Stimulated activated CD8-positive, alpha-beta memory T cell treated with anti-CD3 and anti-CD28 coated beads, Interleukin-4, amount 100 ng/mL, for 48 hours (primary cell): ENCODE measurements around the gene ABCC1.
"Not testable (repeated sequence)": the region's sequence is repeated elsewhere in the genome, so short reads cannot be mapped to it uniquely, and the experiment has no call there.

Source experiments
- DNase-seq: peaks from one replicate; pipeline ENCODE4 v3.0.0-alpha.2; 2020

The ABCC1 gene

GRCh38 chr16:16092925-16093627 is 143.7 kb downstream of the ABCC1 start:
- no peak for DNase-seq

DNA sequence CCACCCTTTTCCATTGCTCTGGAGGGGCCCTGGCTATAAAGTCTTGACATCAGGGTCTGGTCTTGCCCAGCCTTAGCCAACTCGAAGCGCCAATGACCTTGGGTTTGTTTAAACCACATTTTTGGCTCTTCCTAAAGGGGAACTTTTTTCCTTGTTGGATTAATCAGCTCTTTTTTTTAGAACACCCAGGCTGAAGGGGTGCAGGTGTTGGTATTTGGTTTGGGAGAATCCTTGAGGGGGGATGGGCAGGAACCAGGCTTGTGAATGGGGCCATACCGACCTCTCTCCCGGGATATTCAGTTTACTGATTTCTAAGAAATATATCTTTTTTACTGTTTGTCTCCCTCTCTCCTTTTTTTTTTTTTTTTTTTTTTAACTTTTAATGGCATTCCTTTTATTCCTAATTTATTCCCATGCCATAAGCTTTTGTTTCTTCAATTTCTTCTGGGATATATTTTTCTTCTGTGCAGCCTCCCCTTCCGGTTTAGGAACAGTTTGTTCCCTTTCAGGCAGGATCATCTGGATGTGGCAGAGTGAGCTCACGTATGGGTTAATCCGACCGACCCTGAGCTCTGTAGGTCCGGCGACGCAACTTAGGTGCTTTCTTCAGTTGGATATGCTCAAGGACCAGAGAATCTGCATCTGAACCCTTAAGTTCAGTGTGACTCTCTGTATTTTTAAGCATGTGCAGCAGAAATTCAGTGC is 144.4 kb downstream of the ABCC1 start:
- DNase-seq = no peak

DNA sequence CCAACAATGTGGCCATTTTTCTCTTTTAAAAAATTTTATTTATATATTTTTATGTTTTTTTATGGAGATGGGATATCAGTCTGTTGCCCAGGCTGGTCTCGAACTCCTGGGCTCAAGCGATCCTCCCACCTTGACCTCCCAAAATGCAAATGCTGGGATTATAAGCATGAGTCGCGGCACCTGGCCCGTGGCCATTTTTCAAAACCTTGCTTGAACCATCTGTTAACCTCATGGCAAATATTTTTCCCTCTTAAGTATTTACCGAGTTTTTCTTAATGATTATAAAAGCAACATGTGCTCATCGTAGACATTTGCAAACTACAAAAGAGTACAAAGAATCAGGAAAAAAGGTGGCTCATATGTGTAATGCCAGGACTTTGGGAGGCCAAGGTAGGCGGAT is 146.2 kb downstream of the ABCC1 start:
- DNase-seq = no peak

- no peak for DNase-seq
Measured at GRCh38 chr16:16096121-16096857, 146.9 kb downstream of the ABCC1 start.

DNA sequence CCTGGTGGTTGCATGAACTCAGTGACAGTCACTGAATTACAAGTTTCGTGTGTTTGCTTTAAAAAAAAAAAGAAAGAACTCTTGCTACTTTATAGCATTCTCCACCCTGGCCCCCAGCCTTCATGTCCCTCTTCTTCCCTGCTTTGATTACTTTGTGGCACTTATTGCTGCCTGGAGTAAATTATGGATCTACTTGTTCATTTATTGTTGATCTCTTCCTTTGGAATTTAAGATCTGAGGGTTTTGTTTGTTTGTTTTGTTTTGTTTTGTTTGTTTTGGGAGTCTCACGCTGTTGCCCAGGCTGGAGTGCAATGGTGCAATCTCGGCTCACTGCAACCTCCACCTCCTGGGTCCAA is 147.4 kb downstream of the ABCC1 start:
- DNase-seq = no peak

DNA sequence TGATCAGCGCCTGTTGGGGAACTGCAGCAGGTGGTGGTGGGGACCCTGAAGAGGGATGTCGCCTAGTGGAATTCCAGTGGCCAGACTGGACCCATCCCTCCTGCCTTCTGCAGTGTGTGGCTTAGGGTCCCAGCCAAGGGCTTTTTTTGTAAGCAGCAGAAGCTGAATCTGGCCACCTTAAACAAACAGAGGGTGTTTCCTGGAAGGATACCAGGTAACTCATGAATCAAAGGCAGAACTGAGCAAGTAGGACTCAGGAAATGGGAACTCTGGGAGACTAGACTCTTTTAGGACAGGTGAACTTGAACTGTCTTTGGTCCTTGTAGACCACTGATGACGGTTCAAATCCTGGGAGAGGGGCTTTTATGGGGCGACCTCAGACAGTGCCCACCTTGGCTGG is 149.9 kb downstream of the ABCC1 start:
- DNase-seq = no peak

GRCh38 chr16:16100631-16101030 is 151.2 kb downstream of the ABCC1 start:
- DNase-seq = no peak

DNA sequence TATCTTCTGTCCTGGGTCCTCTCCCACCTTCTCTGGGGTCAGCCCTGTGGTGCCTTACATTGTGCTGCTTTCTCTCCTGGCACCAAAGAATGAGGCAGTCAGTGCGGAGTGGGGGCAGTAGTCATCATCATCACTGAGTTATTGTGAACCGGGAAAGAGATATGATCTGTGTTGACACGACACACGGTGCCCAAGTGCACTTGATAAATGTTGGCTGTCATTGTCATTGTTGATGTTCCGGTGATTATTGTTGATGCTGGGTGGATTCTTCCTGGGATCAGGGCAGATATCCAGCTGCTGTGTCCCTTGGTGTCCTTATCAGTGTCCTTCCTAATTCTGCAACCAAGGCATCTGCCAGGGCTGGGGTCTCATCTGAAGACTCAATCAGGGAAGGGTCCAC is 152.2 kb downstream of the ABCC1 start:
- no peak for DNase-seq

DNA sequence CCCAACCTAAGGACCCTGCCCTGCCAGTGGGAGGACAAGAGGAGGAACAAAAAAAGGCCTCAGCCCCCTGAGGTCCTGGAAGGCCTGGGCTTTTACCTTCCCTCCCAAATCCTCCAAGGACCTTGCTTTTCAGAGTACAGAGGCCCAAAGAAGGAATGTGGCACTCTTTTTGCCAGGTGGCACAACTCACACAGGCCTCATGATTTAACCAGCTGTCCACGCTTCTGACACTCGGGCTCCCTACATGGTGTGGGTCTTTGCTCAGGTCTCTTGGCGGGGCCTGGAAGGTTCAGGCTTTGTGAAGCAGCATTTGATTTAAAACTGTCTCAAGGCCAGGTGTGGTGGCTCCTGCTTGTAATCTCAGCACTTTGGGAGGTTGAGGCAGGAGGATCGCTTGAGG is 153.3 kb downstream of the ABCC1 start:
- no peak for DNase-seq

DNA sequence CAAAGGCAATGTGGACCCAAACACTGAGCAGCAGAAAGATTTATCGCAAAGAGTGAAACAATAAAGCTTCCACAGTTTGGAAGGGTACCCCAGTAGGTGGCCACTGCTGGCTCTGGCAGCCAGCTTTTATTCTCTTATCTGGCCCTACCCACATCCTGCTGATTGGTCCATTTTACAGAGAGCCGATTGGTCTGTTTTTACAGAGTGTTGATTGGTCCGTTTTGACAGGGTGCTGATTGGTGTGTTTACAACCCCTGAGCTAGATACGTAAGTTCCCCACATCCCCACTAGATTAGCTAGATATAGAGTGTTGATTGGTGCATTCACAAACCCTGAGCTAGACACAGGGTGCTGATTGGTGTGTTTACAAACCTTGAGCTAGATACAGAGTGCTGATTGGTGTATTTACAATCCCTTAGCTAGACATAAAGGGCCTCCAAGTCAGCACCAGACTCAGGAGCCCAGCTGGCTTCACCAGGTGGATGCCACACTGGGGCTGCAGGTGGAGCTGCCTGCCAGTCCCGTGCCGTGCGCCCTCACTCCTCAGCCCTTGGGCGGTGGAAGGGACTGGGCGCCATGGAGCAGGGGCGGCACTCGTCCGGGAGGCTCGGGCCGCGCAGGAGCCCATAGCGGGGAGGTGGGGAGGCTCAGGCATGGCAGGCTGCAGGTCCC is 154.9 kb downstream of the ABCC1 start:
- not testable (repeated sequence) for DNase-seq

DNA sequence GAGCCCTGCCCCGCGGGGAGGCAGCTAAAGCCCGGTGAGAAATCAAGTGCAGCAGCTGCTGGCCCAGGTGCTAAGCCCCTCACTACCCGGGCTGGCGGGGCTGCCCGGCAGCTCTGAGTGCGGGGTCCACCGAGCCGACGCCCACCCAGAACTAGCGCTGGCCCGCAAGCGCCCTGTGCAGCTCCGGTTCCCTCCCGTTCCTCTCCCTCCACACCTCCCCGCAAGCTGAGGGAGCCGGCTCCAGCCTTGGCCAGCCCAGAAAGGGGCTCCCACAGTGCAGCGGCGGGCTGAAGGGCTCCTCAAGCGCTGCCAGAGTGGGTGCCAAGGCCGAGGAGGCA is 155.4 kb downstream of the ABCC1 start:
- DNase-seq = not testable (repeated sequence)

DNA sequence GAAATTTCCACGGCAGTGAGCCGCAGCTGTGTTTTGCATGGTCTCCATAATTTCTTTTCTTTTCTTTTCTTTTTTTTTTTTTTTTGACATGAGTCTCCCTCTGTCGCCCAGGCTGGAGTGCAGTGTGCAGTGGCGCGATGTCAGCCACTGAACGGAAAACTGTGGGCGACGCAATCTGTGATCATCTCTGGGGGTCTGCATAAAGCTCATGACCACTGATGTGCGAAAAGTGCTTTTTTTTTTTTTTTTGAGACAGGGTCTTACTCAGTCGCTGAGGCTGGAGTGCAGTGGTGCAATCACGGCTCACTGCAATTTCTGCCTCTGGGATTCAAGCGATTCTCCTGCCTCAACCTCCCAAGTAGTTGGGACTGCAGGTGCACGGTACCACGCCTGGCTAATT is 156.2 kb downstream of the ABCC1 start:
- DNase-seq = no peak

DNA sequence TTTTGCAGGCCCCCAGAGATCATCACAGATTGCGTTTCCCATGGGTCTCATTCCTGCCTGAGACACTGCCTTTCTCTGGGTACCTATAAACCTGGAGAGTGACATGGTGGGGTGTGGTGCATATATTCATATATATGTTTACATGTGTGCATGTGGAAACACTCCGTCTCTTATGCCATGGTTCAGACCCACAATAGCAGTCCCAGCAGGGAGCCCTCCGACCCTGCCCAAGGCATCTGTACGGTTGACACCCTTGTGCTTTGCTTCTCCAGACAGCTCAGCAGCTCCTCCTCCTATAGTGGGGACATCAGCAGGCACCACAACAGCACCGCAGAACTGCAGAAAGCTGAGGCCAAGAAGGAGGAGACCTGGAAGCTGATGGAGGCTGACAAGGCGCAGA is 157.1 kb downstream of the ABCC1 start:
- DNase-seq = no peak

DNA sequence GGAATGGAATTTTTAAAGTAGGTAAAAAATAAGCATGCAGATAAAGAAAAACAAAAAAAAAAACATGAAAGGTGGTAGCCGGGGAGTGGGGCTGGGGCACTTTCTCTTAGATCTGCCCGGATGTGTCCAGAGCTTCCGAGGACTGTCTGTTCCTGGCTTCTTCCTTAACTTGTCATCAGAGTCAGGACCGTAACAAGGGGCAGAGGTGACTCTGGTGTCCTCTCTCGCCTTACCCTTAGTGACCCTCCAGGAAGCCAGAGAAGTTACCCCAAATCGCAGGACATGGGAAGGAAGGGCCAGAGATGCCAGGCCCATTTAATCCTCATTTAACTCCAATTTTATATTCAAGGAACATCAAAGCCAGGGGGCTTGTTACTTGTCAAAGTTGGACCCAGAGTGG is 158.4 kb downstream of the ABCC1 start:
- no peak for DNase-seq

DNA sequence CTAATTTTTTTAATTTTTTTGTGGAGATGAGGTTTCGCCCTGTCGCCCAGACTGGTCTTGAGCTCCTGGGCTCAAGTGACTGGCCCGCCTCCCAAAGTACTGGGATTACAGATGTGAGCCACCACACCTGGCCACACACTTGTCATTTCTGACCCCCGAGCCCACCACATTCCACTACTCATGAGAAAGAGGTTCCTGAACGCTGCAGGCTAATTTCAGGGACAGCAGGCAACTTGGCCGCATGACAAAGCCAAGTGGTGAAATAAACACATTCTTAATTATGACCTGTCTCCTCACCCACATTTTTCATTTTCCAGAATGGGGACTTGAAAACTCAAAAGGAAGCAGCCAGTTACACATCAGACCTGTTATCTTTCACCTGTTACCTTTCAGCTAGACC is 159.3 kb downstream of the ABCC1 start:
- DNase-seq = peak; percentile 28

GRCh38 chr16:16109453-16110110 is 160.2 kb downstream of the ABCC1 start:
- DNase-seq = no peak

DNA sequence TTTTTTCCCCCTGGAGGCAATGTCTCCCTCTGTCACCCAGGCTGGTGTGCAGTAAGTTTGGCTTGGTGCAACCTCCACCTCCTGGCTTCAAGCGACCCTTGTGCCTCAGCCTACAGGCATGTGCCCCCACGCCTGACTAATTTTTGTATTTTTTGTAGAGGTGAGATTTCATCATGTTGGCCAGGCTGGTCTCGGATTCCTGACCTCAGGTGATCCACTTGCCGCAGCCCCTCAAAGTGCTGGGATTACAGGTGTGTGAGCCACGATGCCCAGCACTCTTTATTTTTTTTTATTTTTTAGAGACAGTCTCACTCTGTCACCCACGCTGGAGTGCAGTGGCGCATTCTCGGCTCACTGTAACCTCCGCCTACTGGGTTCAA is 160.7 kb downstream of the ABCC1 start:
- no peak for DNase-seq

DNA sequence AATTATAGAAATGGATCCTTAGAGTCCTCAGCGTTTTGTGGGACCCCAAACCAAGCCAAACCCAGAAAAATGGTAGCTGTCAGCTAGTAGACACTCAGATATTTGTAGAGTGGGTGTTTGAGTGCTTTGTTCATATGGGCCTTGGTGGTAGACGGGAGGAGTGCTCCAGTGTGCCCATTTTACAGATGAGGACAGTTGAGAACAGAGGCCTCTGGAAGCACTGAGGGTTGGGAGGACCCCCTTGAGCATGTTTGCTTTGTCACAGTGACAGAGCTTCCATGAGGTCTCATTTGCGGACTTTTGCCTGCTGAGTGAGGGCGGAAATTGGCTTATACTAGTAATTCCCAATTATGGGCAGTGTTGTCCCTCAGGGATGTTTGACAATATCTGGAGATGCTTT is 162.2 kb downstream of the ABCC1 start:
- DNase-seq = no peak

DNA sequence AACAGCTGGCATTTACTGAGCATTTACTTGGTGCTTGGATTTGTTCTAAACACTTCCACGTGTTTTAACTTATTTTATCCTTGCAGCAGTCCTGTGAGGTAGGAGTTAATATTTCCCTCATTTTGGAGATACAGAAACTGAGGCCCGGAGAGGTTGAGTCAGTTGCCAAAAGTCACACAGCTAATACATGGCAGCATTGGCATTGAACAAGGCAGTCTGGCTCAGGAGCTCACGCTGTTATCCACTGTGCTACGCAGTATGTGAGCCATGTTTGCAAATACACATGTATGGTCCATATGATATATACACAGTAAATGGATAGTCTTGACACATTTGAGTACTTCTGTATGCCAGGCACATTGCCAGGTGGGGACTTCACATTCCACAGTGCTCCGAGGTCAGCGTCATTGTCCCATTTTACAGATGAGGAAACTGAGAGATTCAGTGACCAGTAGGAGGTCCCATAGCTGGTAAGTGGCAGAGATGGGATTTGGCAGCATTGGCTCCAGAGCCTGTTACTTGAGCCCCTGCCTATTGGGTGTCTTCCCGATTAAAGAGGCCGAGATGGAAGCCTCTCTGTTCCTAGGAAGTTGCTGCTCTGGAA is 163.1 kb downstream of the ABCC1 start:
- DNase-seq = no peak

DNA sequence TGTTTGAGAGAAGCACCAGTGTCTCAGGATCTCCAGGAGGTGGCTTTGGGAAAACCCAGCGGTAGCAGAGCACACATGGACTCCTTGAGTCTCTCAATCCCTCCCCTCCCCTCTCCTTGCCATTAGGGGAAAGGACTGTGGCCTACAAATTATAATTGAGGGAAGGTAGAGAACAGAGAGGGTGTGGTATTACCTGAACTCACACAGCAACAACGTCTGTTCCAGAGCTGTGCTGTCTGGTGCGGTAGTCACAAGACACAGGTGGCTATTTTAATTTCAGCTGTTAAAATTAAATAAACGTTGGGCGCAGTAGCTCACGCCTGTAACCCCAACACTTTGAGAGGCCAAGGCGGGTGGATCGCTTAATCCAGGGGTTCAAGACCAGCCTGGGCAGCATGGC is 163.7 kb downstream of the ABCC1 start:
- no peak for DNase-seq

DNA sequence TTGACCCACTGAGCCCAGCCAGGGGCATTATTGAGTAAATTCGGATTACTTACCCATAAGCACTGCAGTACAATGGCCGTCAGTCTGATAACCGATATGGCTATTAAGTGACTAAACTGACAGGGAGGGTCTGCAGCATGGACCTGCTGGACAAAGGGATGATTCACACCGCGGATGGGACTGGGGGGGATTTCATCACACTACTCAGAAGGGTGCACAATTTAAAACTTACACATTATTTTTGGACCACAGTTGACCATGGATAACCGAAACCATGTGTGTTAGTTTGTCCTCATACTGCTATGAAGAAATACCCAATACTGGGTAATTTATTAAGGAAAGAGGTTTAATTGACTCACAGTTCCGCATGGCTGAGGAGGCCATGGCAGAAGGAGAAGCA is 167.4 kb downstream of the ABCC1 start:
- DNase-seq = no peak

DNA sequence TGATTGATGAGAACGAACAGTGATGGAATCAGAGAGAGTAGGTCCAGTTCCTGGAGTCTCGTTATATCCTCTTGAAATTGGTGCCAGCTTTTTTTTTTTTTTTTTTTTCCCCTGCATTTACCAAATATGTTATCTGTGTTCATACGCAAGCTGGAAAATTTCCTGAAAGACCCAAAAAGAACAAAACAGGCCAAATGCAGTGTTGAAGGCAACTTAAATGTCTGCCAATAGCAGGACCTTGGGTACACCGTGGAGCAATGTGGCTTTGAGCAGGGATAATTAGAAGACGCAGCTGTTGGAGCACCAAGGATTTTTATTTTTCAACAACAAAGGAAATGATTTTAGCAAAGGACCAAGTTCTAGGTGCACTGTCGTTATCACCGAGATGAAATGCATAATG is 168.9 kb downstream of the ABCC1 start:
- DNase-seq = no peak

- no peak for DNase-seq
Measured at GRCh38 chr16:16120044-16120381, 170.6 kb downstream of the ABCC1 start.
